SK-N-DZ (cell line): ENCODE data around the gene CACNB1.
A peak's percentile ranks its signal among the peaks of the same experiment; 100 is the strongest.

ENCODE experiments used
- DNase-seq: peaks from one replicate; pipeline ENCODE4 v3.0.0-alpha.2; 2015; ENCODE audit warnings: low spot score

CACNB1 gene

DNA sequence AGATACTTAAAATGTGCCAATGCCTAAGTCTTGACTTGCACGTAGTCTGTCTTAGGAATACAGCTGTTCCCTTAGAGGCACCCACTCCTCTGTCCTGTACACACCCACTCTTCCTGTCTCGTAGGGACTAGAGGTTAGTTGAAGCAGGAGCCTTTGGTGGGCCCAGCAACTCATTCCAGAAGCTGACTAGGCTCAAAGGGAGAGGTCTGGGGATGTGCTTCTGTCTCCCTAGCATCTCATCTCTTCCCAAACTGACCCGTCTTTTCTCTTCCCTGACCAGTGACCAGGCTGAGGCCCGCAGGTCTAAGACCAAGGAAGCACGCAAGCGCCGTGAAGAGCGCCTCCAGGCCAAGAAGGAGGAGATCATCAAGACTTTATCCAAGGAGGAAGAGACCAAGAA is 6.8 kb upstream of the CACNB1 start:
- no peak for DNase-seq

DNA sequence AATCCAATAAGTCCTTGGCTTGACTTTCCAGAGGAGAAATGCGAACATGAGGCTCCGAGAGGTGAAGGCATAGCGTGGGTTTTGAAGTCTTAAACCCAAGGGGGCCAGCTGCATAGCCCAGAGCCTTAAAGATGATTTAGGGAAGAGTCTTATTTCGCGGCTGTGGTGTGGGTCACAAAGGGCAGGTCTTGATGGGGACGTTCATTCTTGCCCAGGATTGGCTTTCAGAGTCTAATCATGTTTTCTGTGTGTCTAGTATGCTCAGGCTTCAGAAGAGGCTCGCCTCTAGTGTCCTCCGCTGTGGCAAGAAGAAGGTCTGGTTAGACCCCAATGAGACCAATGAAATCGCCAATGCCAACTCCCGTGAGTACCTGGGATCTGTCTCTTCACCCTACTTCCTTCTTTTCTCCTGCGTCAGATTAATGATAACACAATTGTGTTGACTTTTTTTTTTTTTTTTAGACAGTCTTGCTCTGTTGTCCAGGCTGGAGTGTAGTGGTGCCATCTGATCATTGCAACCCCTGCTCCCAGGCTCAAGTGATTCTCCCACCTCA is 3.6 kb upstream of the CACNB1 start:
- DNase-seq, result no peak

DNA sequence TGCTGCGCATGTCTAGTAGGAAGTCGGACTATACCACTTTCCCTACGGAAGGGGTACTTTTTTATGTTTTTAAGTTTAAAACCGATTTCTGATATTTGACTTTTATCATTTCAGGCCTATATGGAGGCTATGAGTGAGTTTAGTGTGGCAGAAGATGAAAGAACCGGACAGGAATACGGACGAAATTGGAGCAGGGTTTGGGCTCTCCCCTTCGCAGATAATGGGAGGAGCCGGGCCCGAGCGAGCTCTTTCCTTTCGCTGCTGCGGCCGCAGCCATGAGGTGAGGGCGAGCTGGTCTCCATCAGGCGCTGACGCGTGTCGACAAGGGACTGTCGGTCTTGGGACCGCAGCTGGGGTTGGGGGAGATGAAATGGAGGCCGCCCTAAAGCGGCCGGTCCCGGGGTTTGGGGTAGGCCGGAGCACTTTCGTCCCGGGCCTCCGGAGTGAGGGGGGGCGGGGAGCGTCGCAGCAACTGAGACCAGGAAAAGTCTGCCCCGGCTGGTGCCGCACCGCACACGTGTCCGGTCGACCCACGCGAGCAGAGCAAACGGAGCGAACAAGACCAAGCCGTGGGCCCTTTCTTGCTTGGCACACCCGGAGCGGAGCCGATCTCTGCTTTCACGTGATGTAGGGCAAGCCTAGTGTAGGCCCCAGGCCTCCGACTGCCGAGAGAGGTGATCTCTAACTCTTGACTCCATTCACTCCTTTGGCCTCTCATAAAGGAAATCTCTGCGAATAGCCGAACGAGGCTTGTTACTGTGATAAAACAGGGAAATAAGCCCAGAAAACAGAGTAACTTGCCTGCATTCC is 2.8 kb upstream of the CACNB1 start, which contains the start of gene RPL19:
TSS of gene RPL19 (plus strand) at position 214 of the 810 bp plus-strand sequence. CDS start at position 276, 62 bp downstream.
- DNase-seq, result no peak

DNA sequence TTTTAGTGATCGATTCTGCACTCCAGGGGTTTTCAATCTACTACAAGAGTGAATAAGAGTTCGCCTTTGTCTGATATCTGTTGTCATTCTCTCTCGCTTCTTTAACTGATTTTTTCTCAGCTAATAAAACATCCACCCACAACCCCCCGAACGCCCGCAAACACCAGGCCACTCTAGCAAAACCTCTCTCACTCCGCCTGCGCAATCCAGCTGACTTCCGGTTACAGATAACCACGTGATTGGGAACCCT is 2.3 kb upstream of the CACNB1 start:
- DNase-seq, result peak; percentile 96

DNA sequence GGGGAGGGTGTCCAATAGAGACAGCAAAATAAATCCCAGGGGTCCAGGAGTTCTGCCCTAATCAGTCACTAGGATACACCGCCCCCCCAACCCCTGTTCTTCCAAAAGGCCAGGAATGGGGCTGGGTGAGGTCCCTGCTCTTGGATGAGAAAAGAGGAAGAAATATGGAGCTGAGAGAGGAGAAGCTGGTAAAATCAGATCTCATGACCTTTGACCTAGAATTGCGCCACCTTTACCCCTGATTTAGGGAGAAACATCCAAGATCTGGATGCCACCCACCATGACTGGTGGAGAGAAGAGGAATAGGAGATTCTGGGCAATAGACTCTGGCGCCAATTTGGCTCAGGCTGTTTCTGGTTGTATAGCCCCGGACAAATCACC is 707 bp upstream of the CACNB1 start:
- no peak for DNase-seq

DNA sequence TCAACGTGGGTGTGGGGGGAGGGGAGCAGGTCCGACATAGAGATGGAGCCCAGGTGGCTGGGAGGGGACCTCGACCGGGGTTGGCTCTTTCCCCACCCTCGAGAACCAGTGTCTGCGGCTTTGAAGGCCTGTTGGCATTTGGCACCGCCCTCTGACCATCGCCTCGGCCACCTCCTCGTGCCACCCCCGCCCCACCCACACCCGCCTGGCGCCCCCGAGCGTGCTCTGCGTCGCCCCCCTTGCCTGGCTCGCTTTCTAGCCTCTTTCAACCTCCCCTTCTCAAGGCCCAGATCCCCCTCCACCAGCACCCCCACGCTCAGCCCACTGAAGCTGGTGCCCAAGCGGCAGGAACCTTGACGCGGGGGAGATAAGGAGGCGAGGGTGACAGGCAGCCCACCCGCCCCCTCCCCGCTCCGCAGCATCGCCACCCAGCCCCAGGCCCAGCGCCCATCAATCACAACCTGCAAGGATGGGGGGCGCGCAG is 619 bp downstream of the CACNB1 start:
- DNase-seq, result no peak

DNA sequence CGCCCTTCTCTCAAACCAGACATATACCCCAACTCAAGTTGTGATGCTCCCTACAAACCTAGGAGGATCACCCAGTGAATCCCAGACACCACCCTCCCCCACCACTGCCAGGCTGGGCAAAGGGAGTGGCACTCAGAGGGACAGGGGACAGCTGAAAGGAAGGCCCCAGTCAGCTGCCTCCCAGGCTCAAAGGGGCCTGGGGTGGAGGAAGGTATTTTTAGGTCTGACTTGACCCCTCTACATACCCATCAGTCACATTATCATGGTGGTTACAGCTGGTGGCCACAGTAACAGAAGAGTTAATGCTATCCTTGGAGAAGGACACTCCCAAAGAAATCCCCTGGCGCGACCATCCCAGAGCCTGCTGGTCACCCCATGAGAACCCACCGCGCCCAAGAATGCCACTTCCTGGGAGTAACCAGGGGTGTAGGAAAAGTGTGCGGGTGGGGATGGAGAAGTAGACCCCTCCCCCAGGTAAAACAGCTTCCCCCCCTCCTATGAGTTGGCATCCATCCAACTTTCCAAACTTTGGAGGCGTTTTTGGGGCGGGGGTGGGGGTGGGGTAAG is 1.1 kb downstream of the CACNB1 start:
- no peak for DNase-seq

DNA sequence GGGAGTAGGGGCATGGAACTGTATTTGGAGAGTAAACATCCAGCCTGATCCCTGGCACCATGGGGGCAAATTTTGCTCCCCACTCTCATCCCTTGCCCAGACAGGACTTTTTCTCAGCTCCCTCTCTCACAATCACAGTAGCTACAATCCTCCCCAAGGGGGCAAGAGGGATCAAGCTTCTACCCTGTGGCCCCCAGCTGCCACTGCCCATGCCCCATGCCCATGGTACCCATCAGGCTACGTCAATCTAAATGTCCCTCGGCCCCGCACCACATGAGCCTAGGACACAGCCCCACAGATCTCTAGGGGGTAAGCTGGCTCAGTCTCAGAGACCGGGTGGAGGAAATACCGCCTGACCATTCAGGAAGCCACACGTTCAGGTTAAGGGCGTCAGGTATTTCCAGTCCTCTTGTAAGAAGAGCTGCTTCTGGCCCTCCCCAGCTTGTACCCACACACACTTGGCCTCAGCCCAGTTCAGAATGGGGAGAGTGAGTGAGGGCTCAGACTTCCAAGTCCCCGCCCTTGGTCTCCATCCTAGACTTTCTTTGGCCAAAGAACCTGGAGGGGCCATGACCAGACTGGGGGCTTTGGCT is 1.8 kb downstream of the CACNB1 start:
- DNase-seq, result no peak

DNA sequence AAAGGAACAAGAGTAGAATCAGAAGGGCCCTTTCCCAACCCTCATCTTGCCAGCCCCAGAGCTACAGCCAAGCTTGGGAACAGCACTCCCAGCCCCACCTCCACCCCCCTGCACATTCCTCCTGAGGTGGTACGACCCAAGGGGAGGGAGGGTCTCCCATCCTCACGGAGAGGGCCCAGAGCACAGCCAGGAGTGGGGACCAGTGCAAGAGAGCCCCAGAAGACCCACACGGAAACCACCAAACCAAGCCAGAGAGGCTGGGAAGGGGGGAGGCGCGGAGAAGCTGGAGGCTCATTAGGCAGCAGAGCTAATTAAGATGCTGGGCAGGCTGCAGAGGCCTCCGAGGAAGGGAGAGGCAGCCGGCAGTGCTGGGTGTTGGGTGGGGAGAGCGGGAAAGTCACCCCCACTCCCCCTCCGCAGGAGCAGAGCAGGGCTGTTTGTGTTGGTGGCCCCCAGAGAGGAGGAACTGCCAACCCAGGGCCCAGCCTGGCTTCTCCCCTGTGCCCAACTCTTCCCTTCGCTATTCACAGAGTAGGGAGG is 2.4 kb downstream of the CACNB1 start:
- peak; percentile 72 for DNase-seq

DNA sequence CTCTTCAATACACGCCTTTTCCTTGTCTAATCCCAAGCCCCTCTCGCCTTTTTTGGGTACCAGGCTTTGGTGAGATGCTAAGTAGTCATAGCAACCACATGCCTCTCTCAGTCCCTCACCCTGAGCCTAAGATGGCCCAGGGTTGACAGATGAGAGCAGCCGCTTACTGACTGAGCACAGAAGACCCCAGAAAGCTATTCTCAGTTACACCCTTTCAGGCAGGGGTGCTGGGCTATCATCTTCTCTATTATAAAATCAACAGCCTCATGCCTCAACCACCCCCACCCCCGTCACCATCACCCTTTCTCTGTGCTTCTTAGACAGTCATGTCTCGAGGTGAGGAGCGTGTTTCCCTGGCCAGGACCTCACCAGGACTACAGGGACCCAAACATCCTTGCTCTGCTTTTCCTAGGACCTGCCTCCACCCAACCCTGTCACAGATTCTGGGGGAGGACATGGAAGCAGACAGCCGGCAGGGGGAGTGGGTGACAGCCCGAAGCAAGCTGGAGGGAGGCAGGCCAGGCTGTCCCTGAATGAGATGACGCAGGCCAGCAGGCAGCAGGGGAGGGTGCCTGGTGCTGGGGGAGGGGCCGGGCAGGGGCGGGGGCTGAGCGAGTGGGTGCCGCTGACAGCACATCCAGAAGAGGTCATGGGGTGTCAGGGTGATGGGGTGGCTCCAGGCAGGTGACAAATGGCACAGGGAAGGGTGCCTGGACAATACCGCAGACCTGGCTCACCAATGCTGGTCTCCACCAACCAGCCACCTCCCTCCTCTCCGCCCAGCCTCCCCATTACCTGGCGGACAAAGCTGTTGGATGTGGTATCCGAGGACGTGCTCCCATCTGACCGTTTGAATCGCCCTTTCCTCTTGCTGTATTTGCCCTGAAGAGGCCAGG is 3.1 kb downstream of the CACNB1 start:
- peak; percentile 89 for DNase-seq

DNA sequence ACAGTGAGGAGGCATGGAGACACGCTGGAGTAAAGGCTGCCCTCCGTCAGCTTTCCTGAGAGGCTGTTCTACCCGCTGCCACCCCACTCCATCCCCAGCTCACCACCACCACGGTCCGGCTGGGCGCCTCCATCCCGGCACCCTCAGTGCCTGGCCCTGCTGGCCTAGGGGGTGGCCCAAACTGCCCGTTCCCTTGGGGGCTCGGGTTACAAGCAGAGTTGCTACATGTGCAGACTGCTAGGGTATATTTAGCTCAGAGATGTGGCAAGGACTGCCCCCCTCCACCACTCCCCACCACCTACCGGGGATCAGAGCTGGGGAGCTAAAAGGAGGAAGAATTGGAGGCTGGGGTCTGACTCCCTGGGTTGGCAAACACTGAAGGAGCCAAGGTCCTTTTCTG is 4.1 kb downstream of the CACNB1 start:
- DNase-seq, result no peak

DNA sequence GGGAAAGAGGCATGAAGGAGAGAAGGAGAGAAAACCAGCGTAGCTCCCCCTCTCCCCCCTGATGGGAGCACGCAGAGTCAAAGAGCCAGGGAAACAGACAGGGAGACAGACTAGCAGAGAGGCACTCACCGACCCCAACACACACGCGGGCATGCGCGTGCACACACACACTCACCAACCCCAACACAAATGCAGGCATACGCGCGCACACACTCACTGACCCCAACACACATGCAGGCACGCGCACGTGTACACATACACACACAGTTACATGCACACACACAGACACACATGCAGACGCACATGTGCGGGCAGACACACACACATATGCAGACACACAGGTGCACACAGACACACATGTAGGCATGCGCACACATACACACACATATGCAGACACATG is 4.6 kb downstream of the CACNB1 start:
- DNase-seq, result no peak

DNA sequence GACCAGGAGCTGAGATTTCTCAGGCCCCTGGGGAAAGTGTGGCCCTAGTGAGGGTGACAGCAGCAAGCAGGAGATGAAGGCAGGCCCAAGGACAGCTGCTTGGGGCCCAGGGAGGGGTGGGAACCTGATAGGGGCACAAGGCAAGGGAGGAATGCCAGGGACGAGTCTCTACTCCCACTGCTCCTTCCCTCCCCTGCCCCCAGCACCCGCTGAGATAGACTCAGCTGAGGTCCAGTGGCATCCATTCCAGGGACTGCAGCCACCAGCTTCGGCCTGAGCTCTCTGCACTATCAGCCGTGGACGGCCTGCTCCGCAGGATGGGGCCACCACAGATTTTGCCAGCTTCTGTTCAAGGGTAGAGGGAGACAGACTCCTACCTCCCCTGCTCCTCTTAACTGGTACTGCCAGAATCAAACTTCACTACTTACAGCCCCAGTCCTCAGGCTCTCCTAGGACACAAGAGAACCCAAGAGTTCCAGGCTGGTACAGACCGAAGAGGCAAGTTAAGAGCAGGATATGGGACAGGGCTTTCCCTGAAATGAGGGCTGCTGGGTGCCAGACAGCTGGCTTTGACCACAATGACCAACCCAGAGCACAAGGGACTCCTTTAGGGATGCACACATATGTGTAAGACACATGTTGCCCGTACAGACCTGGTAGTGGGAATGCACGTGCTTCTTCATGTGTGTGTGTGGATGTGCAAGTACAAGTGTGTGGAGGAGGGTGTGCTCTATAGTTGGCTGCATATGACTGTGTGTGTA is 5.5 kb downstream of the CACNB1 start:
- no peak for DNase-seq

DNA sequence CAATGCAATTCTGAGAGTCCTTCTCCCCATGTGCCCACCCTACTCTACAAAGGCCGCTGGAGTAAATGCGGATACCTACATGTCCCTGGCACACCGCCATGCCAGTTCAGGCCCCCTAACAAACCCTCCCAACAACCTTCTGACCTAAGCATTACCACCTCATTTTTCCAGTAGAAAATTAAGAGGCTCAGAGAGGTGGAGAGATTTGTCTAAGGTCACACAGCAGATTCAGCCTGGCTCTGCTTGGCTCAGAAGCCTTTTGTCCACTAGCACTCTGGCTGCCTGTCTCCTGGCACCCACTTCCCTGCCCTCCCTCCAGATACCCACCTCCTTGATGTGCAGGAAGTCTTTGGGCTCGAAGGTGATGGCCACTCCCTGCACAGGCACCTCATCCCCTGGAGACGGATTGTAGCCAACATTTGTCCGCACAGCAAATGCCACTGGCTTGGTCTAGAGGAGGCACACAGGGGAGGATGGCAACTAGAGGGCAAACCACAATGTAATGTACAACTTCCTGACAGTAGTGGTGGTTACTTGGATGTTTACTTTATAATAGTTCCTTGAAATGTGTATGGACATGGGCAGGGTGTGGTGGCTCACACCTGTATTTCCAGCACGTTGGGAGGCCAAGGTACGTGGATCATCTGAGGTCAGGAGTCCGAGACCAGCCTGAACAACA is 10.2 kb downstream of the CACNB1 start:
- no peak for DNase-seq

DNA sequence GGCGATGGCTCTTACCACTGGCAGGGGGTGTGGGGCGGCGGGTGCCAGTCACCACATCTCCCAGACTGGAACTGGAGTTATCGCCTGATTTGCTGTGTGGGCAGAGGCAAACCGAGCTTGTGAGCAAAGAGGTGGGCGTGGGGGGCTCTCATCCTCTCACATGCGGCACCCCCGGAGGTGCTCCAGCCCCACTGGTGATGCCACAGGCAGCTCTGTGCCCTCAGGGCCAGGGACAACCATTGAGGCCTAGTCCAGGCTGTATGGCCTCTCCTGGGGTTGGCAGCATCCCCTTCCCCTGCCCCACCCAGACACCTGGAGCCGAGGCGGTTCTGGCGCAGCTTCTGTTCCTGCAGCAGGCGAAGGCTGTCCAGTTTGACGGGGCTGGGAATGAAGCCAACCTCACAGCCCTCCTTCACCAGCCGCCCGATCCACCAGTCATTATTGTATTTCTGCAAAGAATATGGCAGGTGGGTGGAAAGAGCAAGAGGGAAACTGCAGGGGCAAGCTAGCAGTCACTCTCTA is 10.9 kb downstream of the CACNB1 start:
- no peak for DNase-seq

DNA sequence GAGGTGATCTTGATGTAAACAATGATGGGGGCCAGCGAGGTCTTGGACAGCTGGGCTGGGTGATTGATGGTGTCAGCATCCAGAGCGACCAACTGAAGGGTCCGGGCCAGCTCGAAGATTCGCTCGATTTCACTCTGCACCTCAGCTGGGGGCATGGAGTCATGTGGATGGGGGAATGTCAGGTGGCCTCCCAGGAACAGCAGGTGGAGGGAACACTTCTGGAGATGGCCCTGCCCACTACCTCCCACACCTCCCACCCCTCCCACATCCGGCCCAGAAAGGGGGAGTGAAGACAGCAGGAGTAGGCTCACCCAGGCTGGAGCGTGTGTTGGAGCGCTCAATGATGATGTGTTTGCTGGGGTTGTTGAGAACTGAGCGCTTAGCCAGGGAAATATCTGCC is 13.7 kb downstream of the CACNB1 start:
- no peak for DNase-seq

DNA sequence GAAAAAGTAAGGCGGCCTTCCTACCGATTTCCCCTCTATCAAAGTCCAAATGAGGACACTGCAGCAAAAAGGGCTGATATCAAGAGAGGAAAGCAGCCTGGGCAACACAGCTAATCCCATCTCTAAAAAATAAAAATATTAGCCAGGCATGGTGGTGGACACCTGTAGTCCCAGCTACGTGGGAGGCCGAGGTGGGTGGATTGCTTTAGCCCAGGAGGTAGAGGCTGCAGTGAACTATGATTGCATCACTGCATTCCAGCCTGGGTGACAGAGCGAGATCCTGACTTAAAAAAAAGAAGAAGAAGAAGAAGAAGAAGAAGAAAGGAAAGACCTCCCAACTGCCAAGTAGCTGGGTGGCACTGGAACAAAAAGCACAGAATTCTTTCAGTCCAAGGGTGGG is 14.4 kb downstream of the CACNB1 start:
- no peak for DNase-seq

DNA sequence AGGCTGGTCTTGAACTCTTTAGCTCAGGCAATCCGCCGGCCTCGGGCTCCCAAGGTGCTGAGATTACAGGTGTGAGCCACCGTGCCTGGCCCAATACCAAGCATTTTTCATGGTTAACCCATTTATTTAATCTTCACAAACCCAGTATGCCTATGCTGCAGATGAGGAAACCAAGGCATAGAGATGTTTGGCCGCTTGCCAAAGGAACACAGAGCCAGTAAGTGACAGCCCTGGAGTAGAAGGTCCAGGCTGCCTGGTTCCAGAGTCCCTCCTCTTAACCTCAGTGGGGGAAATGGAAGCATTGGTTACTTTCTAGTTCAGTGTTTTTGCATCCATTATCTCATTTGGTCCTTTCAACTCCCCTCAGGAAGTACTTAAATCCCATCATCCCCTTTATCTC is 16.2 kb downstream of the CACNB1 start:
- no peak for DNase-seq

DNA sequence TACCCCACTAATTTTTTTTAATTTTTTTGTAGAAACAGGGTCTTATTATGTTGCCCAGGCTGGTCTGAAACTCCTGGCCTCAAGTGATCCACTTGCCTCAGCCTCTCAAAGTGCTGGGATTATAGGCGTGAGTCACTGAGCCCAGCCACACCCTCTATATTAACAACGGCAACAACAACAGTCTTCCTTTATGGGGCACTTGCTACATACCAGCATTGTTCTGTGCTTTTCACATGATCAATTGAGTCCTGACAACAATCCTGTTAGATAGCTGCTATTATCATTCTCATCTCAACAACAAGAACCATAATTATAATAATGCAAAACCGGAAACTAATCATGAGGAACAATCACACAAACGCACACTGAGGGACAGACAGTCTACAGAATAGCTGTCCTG is 18.9 kb downstream of the CACNB1 start:
- DNase-seq, result no peak

DNA sequence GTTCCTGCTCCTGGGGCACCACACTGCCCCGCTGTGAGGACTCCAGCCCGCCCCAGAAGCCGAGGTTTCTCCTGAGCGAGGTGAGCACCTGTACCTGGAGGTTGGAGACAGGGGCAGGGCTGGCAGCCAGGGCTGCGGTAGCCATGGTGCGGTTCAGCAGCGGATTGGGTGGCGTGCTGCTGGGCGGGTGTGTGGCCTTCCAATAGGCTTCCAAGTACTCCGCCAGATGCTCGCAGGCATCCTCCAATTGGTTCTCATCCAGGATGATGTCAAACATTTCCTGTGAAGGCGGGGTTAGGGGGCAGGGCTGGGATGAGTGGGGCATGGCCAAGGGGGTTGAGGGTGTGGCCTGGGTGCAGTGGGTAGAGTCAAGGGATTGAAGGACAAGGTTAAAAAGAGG is 20.2 kb downstream of the CACNB1 start:
- DNase-seq, result no peak
